Measurements from ENCODE around the gene PHOX2B. TPM values are rescaled to one million over a fixed set of nuclear protein-coding genes. Genes with fewer than 3 reads are reported as not detected.

The PHOX2B gene
- total RNA-seq, 1 donor from 2014 or later, result not detected

- no peak for DNase-seq (ENCODE audit: low read depth)
- Histone ChIP-seq H3K4me3 (ENCODE audit: low read depth, low read length) (no peak overlapping the region), H3K36me3 (ENCODE audit: control insufficient read depth, insufficient read depth, low read length) (no peaks in the 10 kb centered on the region), H3K27me3 (ENCODE audit: control insufficient read depth, insufficient read depth, low read length) (peaks cover 13% of the 10 kb centered on the region)
- TF ChIP-seq CTCF (IDR thresholded peaks at IDR 0.05; ENCODE audit: insufficient read depth, low read length, poor library complexity, severe bottlenecking), result no peak
Observed at GRCh38 chr4:41734371-41734770, 14.2 kb downstream of the PHOX2B start.

GRCh38 chr4:41731569-41732126 is 16.9 kb downstream of the PHOX2B start:
- H3K4me3 ChIP-seq (ENCODE audit: low read depth, low read length), result no peak overlapping the region
- TF ChIP-seq CTCF (IDR thresholded peaks at IDR 0.05; ENCODE audit: insufficient read depth, low read length, poor library complexity, severe bottlenecking), result no peak
- H3K27me3 ChIP-seq (ENCODE audit: control insufficient read depth, insufficient read depth, low read length), result peaks cover 11% of the 10 kb centered on the region
- H3K36me3 ChIP-seq (ENCODE audit: control insufficient read depth, insufficient read depth, low read length), result no peaks in the 10 kb centered on the region
- DNase-seq (ENCODE audit: low read depth), result no peak

- DNase-seq (ENCODE audit: low read depth), result no peak
- H3K36me3 ChIP-seq (ENCODE audit: control insufficient read depth, insufficient read depth, low read length), result no peaks in the 10 kb centered on the region
- no peak overlapping the region for H3K4me3 ChIP-seq (ENCODE audit: low read depth, low read length)
- H3K27me3 ChIP-seq (ENCODE audit: control insufficient read depth, insufficient read depth, low read length), result peaks cover 11% of the 10 kb centered on the region
- TF ChIP-seq CTCF (IDR thresholded peaks at IDR 0.05; ENCODE audit: insufficient read depth, low read length, poor library complexity, severe bottlenecking), result no peak
Observed at GRCh38 chr4:41728573-41728913, 20.0 kb downstream of the PHOX2B start.

- no peaks in the 10 kb centered on the region for H3K36me3 ChIP-seq (ENCODE audit: control insufficient read depth, insufficient read depth, low read length)
- no peak overlapping the region for H3K4me3 ChIP-seq (ENCODE audit: low read depth, low read length)
- no peak for DNase-seq (ENCODE audit: low read depth)
- H3K27me3 ChIP-seq (ENCODE audit: control insufficient read depth, insufficient read depth, low read length), result peaks cover 11% of the 10 kb centered on the region
- TF ChIP-seq CTCF (IDR thresholded peaks at IDR 0.05; ENCODE audit: insufficient read depth, low read length, poor library complexity, severe bottlenecking), result no peak
Observed at GRCh38 chr4:41727861-41728572, 20.5 kb downstream of the PHOX2B start.

GRCh38 chr4:41725254-41725653 is 23.3 kb downstream of the PHOX2B start:
- H3K27me3 ChIP-seq (ENCODE audit: control insufficient read depth, insufficient read depth, low read length), result no peaks in the 10 kb centered on the region
- TF ChIP-seq CTCF (IDR thresholded peaks at IDR 0.05; ENCODE audit: insufficient read depth, low read length, poor library complexity, severe bottlenecking), result peak; percentile 23

GRCh38 chr4:41723286-41723685 is 25.2 kb downstream of the PHOX2B start:
- Histone ChIP-seq H3K36me3 (ENCODE audit: control insufficient read depth, insufficient read depth, low read length) (no peaks in the 10 kb centered on the region), H3K27me3 (ENCODE audit: control insufficient read depth, insufficient read depth, low read length) (no peaks in the 10 kb centered on the region), H3K4me3 (ENCODE audit: low read depth, low read length) (no peak overlapping the region)
- DNase-seq (ENCODE audit: low read depth), result no peak
- no peak for TF ChIP-seq CTCF (IDR thresholded peaks at IDR 0.05; ENCODE audit: insufficient read depth, low read length, poor library complexity, severe bottlenecking)

More at GRCh38 chr4:41725254-41725653, 23.3 kb downstream of the PHOX2B start:
- Histone ChIP-seq H3K4me3 (ENCODE audit: low read depth, low read length) (no peak overlapping the region), H3K36me3 (ENCODE audit: control insufficient read depth, insufficient read depth, low read length) (no peaks in the 10 kb centered on the region)
- DNase-seq (ENCODE audit: low read depth), result no peak
